Breast epithelium (tissue), 4 donors: Measurements from ENCODE around the gene FSD2. TPM values are rescaled to one million over a fixed set of nuclear protein-coding genes. Genes with fewer than 3 reads are reported as not detected.

Experiments used
- DNase-seq, 2 donors: peaks; one replicate each; pipeline ENCODE4 v3.0.0-alpha.2; 2019; ENCODE audit warnings: low spot score in 2 of 2
- H3K27ac ChIP-seq, 2 donors: fragments of 200-600 bp; sonication (generic) in 1 of 2; one replicate each; pipeline ENCODE4 v1.5.1; 2016 to 2019; ENCODE audit warnings: mild to moderate bottlenecking in 1 of 2
- H3K27me3 ChIP-seq, 2 donors: fragments of 200-600 bp; sonication (generic) in 1 of 2; one replicate each; pipeline versions ENCODE4 v1.5.1 to v1.6.0; 2017 to 2019; ENCODE audit warnings: control low read depth in 1 of 2, mild to moderate bottlenecking in 1 of 2
- H3K36me3 ChIP-seq: fragments of 200-600 bp; one replicate; pipeline ENCODE4 v1.5.1; 2019
- H3K4me1 ChIP-seq, 2 donors: fragments of 200-600 bp; sonication (generic); one replicate each; pipeline ENCODE4 v1.5.1; 2016 to 2019; ENCODE audit warnings: control low read depth in 1 of 2
- H3K4me3 ChIP-seq, 3 donors: fragments of 200-600 bp; sonication (generic); 1 replicate in 2 of 3; 2 replicates in 1 of 3; pipeline ENCODE4 v1.5.1; 2016 to 2019; ENCODE audit warnings: mild to moderate bottlenecking in 3 of 3, moderate library complexity in 2 of 3
- H3K9me3 ChIP-seq, 2 donors: fragments of 200-600 bp; sonication (generic) in 1 of 2; one replicate each; pipeline ENCODE4 v1.5.1; 2016 to 2019; ENCODE audit warnings: control low read depth in 1 of 2
- POLR2A ChIP-seq: fragments of 450-650 bp; IDR thresholded peaks from one replicate; pipeline ENCODE4 v1.6.1; 2016; ENCODE audit warnings: antibody characterized with exemption, mild to moderate bottlenecking, moderate library complexity
- POLR2AphosphoS5 ChIP-seq, 3 donors: sonication (generic); formaldehyde crosslinking; IDR thresholded peaks; one replicate each; pipeline ENCODE4 v1.6.1; 2017; ENCODE audit warnings: antibody characterized with exemption in 3 of 3
- intact Hi-C: fragments of 100-400 bp; cut with DNase I; formaldehyde crosslinking; loops from one replicate; pipeline ENCODE4 v1.15.1; 2023; ENCODE audit warnings: low total_unique reads
- total RNA-seq, 3 donors: library from RNA; depleted of rRNA; stranded (reverse); fragments of >200 nt; gene quantifications; one replicate each; pipeline ENCODE4 v1.1.0, GENCODE V29; 2016
- TF ChIP-seq, protein P1 (sequence below), 3 donors: fragments of 450-650 bp; IDR thresholded peaks; one replicate each; pipeline ENCODE4 v1.5.1; 2016 to 2017; ENCODE audit warnings: antibody characterized with exemption in 3 of 3, mild to moderate bottlenecking in 3 of 3, moderate library complexity in 3 of 3

FSD2 gene
- total RNA-seq, 3 donors from 2014 or later: under 0.01 to 1.6 TPM; not detected in 1

DNA sequence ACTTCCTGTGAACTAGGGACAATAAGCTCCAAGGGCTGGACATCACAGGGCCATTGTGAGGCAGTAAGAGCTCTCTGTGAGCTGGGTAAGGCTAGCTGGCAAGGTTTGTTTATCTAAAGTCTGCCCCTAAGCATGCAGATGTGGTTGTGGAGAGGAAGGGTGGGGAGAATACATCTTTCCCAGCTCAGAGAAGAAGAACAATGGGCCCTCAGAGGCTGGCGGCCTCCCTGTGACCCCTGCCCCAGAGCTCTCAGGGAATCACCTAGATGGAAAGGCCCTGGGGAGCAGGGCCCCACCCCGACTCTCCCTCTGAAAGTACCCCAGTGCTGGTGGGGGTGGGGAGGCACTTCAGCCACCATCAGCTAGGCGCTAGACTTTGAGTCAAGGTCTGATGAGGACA is 91.9 kb downstream of the FSD2 start:
- no peaks in the 10 kb centered on the region for H3K9me3 ChIP-seq
- intact Hi-C loops: no loop called here
- H3K27me3 ChIP-seq: no peaks in the 10 kb centered on the region
- H3K4me3 ChIP-seq: no peak overlapping the region
- no peak for DNase-seq
- H3K36me3 ChIP-seq: no peaks in the 10 kb centered on the region
- no peak for TF ChIP-seq POLR2A
- H3K27ac ChIP-seq: no peak overlapping the region
- peaks cover 0 to 5% of the 10 kb centered on the region in 2 donors for H3K4me1 ChIP-seq

GRCh38 chr15:82712036-82712435 is 93.8 kb downstream of the FSD2 start:
- H3K4me3 ChIP-seq: no peak overlapping the region
- TF ChIP-seq POLR2A (no peak), POLR2AphosphoS5 (IDR thresholded peaks at IDR 0.05) (no peak)
- TF ChIP-seq, protein P1, sequence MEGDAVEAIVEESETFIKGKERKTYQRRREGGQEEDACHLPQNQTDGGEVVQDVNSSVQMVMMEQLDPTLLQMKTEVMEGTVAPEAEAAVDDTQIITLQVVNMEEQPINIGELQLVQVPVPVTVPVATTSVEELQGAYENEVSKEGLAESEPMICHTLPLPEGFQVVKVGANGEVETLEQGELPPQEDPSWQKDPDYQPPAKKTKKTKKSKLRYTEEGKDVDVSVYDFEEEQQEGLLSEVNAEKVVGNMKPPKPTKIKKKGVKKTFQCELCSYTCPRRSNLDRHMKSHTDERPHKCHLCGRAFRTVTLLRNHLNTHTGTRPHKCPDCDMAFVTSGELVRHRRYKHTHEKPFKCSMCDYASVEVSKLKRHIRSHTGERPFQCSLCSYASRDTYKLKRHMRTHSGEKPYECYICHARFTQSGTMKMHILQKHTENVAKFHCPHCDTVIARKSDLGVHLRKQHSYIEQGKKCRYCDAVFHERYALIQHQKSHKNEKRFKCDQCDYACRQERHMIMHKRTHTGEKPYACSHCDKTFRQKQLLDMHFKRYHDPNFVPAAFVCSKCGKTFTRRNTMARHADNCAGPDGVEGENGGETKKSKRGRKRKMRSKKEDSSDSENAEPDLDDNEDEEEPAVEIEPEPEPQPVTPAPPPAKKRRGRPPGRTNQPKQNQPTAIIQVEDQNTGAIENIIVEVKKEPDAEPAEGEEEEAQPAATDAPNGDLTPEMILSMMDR (IDR thresholded peaks at IDR 0.05): no peak
- H3K9me3 ChIP-seq: no peaks in the 10 kb centered on the region
- intact Hi-C loops: loop anchor here (2.0 kb wide), 1 partner anchor 191 kb away; no protein-coding TSS in a partner anchor
- no peak for DNase-seq
- peaks cover 0 to 5% of the 10 kb centered on the region in 2 donors for H3K4me1 ChIP-seq
- H3K36me3 ChIP-seq: no peaks in the 10 kb centered on the region
- H3K27me3 ChIP-seq: no peaks in the 10 kb centered on the region
- H3K27ac ChIP-seq: no peak overlapping the region

- no peak for DNase-seq
- intact Hi-C loops: no loop called here
- Histone ChIP-seq H3K9me3 (no peaks in the 10 kb centered on the region), H3K4me3 (no peak overlapping the region), H3K4me1 (peaks cover 0 to 5% of the 10 kb centered on the region in 2 donors), H3K27ac (no peak overlapping the region), H3K36me3 (no peaks in the 10 kb centered on the region), H3K27me3 (no peaks in the 10 kb centered on the region)
- TF ChIP-seq, protein P1 (IDR thresholded peaks at IDR 0.05): no peak
- TF ChIP-seq POLR2AphosphoS5 (IDR thresholded peaks at IDR 0.05) (no peak), POLR2A (no peak)
Measured at GRCh38 chr15:82710926-82711490, 94.9 kb downstream of the FSD2 start.

DNA sequence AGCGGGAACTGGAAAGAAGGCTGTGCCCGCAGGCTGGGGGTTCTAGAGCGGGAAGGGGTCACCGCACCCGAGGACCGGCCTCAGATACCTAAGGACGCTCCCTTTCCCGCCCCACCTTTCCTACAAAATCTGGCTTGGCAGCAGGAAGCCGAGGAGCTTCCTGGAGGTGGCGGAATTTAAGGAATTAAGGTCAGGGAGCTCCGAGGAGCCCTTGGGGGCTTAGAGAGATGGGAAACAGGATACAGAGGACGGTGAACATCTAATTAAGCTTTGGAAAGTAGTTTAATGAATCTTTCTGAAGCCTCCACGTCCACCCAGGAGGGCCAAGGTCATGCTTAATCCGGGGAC is 95.7 kb downstream of the FSD2 start:
- H3K4me3 ChIP-seq: peak overlapping the region; percentile 58 to 86 (median 61)
- TF ChIP-seq, protein P1 (IDR thresholded peaks at IDR 0.05): no peak
- TF ChIP-seq POLR2A: no peak
- no peak for TF ChIP-seq POLR2AphosphoS5 (IDR thresholded peaks at IDR 0.05)

GRCh38 chr15:82709421-82710207 is 96.3 kb downstream of the FSD2 start, which contains the start of gene AP3B2:
TSS of gene AP3B2 (minus strand) at chr15:82709875. CDS start at chr15:82709706, 169 bp downstream.
- H3K27ac ChIP-seq: peak within 1 kb of the TSS; percentile 9 to 76
- H3K36me3 ChIP-seq: no peaks in the 10 kb centered on the region
- no peak for TF ChIP-seq POLR2A
- TF ChIP-seq POLR2AphosphoS5 (IDR thresholded peaks at IDR 0.05): no peak
- TF ChIP-seq, protein P1 (IDR thresholded peaks at IDR 0.05): no peak
- DNase-seq: peak; percentile 26 to 57
- no peaks in the 10 kb centered on the region for H3K27me3 ChIP-seq
- H3K4me3 ChIP-seq: peak within 1 kb of the TSS; percentile 58 to 86 (median 61)
- intact Hi-C loops: no loop called here
- H3K4me1 ChIP-seq: peaks cover 0 to 5% of the 10 kb centered on the region in 2 donors
- no peaks in the 10 kb centered on the region for H3K9me3 ChIP-seq

More for the DNA sequence above, 95.7 kb downstream of the FSD2 start:
- H3K9me3 ChIP-seq: no peaks in the 10 kb centered on the region
- intact Hi-C loops: no loop called here
- DNase-seq: no peak
- peak overlapping the region; percentile 9 to 76 for H3K27ac ChIP-seq
- H3K4me1 ChIP-seq: peaks cover 0 to 5% of the 10 kb centered on the region in 2 donors
- no peaks in the 10 kb centered on the region for H3K36me3 ChIP-seq
- no peaks in the 10 kb centered on the region for H3K27me3 ChIP-seq
